HL-60 (cell line): ENCODE measurements around the gene CFAP99.

Experiments
- DNase-seq, 2 experiments: peaks; one replicate each; pipeline ENCODE4 v3.0.0-alpha.2; 2010 to 2020; ENCODE audit warnings: low read depth in 1 of 2, low spot score in 1 of 2
- H3K27ac ChIP-seq: fragments of 250-450 bp; sonication (Bioruptor Pico); replicated peaks from 2 replicates; pipeline ENCODE4 v1.5.1; 2020; ENCODE audit warnings: mild to moderate bottlenecking, moderate library complexity
- H3K27me3 ChIP-seq: fragments of 250-450 bp; sonication (Bioruptor Pico); 2 replicates; pipeline ENCODE4 v1.5.1; 2021; ENCODE audit warnings: mild to moderate bottlenecking, moderate library complexity; ENCODE audit not compliant: insufficient read depth, poor library complexity, severe bottlenecking
- H3K4me3 ChIP-seq: replicated peaks from 2 replicates; pipeline ENCODE4 v1.5.1; 2011; ENCODE audit warnings: mild to moderate bottlenecking, control low read depth, low read length; ENCODE audit not compliant: insufficient read depth
- GABPA ChIP-seq: IDR thresholded peaks from 2 replicates; pipeline ENCODE4 v1.6.1; 2012; ENCODE audit warnings: low read depth
- POLR2AphosphoS5 ChIP-seq: IDR thresholded peaks from 2 replicates; pipeline ENCODE4 v1.6.1; 2012; ENCODE audit warnings: low read depth
- SPI1 ChIP-seq: IDR thresholded peaks from 2 replicates; pipeline ENCODE4 v1.6.1; 2012; ENCODE audit warnings: low read depth, mild to moderate bottlenecking, borderline replicate concordance
- TF ChIP-seq, protein P1 (sequence below): IDR thresholded peaks from 2 replicates; pipeline ENCODE4 v1.6.1; 2012; ENCODE audit warnings: low read depth; ENCODE audit not compliant: insufficient replicate concordance
- TF ChIP-seq, protein P2 (sequence below): IDR thresholded peaks from one replicate; pipeline ENCODE4 v1.5.1; 2011; ENCODE audit warnings: low read length, control low read depth, inconsistent platforms; ENCODE audit not compliant: insufficient read depth

Gene CFAP99

DNA sequence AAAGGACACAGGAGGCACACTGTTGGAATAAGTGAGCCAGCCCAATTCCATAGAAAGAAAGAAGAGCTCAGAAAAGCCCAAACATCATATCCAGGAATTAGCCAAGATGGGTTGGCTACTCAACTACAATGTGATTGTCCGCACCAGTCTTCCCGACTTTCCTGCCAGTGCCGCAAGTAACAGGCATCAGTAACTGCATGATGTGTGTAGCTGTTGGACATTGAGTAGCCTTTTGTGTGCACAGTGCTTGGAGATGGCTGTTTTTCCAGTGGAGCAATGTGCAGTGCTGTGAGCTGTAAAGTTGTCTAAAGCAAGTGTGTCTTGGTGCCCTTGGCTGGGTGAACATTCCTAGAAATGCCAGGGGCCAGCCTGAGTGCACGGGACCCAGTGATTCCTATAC lies 88.5 kb downstream of the CFAP99 start:
- DNase-seq: no peak
- Histone ChIP-seq H3K27me3 (no peaks in the 10 kb centered on the region), H3K27ac (no peak overlapping the region), H3K4me3 (no peak overlapping the region)
- TF ChIP-seq, protein P1, sequence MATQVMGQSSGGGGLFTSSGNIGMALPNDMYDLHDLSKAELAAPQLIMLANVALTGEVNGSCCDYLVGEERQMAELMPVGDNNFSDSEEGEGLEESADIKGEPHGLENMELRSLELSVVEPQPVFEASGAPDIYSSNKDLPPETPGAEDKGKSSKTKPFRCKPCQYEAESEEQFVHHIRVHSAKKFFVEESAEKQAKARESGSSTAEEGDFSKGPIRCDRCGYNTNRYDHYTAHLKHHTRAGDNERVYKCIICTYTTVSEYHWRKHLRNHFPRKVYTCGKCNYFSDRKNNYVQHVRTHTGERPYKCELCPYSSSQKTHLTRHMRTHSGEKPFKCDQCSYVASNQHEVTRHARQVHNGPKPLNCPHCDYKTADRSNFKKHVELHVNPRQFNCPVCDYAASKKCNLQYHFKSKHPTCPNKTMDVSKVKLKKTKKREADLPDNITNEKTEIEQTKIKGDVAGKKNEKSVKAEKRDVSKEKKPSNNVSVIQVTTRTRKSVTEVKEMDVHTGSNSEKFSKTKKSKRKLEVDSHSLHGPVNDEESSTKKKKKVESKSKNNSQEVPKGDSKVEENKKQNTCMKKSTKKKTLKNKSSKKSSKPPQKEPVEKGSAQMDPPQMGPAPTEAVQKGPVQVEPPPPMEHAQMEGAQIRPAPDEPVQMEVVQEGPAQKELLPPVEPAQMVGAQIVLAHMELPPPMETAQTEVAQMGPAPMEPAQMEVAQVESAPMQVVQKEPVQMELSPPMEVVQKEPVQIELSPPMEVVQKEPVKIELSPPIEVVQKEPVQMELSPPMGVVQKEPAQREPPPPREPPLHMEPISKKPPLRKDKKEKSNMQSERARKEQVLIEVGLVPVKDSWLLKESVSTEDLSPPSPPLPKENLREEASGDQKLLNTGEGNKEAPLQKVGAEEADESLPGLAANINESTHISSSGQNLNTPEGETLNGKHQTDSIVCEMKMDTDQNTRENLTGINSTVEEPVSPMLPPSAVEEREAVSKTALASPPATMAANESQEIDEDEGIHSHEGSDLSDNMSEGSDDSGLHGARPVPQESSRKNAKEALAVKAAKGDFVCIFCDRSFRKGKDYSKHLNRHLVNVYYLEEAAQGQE: no peak
- TF ChIP-seq POLR2AphosphoS5 (no peak), SPI1 (no peak), GABPA (no peak)
- TF ChIP-seq, protein P2, sequence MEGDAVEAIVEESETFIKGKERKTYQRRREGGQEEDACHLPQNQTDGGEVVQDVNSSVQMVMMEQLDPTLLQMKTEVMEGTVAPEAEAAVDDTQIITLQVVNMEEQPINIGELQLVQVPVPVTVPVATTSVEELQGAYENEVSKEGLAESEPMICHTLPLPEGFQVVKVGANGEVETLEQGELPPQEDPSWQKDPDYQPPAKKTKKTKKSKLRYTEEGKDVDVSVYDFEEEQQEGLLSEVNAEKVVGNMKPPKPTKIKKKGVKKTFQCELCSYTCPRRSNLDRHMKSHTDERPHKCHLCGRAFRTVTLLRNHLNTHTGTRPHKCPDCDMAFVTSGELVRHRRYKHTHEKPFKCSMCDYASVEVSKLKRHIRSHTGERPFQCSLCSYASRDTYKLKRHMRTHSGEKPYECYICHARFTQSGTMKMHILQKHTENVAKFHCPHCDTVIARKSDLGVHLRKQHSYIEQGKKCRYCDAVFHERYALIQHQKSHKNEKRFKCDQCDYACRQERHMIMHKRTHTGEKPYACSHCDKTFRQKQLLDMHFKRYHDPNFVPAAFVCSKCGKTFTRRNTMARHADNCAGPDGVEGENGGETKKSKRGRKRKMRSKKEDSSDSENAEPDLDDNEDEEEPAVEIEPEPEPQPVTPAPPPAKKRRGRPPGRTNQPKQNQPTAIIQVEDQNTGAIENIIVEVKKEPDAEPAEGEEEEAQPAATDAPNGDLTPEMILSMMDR: no peak

DNA sequence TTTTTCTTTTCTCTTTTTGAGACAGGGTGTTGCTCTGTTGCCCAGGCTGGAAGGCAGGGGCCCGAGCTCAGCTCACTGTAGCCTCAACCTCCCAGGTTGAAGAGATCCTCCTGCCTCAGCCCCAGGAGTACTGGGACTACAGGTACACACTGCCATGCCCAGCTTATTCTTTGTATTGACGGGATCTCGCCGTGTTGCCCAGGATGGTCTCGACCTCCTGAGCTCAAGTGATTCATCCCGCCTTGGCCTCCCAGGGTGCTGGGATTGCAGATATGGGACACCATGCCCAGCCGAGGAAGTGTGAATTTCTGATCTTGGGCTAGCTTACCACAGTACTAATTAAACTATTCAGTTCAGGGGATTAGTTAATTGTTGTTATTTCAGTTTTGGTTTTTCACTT lies 89.1 kb downstream of the CFAP99 start:
- DNase-seq: no peak
- TF ChIP-seq GABPA (no peak), SPI1 (no peak)
- TF ChIP-seq, protein P2: no peak
- TF ChIP-seq, protein P1: no peak

DNA sequence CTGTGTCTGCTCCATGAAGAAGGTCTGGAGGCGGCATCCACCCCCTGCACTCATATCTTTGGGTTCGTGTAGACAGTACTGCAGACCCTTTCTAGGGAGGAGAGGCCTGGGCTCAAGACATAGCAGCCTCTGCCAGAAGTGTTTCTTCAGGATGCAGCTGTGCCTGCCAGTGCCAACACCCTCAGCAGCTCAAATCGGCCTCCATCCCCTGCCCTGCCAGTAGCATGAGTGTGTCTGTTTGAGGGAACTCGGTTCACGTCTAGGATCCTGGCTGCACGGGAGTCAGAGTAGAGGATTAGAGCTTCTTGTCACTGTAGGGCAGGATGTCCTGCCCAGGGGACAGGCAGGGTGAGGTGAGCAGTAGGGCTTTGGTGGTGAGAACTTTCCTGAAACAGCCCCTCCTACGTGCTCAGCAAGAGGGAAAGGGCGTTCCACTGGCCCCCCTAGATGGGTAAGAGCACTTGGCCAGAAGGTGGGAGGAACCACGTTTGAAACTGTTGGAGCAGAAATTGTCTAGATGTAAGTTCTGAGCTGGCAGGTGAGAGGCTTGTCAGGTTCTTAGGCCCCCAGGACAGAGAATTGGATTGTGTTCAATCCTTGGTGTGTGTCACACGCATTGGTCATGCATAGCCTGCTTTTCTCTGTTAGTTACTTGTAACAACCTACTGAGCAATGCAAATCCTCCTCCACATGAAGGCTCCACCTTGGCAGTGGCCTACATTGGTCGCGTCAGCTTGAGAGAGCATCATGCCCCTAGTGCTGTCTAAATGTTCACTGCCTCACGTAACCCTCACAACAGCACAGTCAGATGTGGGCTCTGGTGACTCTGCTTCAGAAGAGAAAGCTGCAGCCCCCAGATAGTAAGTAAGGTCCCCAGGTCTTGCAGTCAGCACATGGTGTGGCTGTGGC lies 91.8 kb downstream of the CFAP99 start:
- H3K27ac ChIP-seq: no peak overlapping the region
- no peak overlapping the region for H3K4me3 ChIP-seq
- TF ChIP-seq POLR2AphosphoS5: no peak
- TF ChIP-seq, protein P1: no peak
- no peaks in the 10 kb centered on the region for H3K27me3 ChIP-seq
- no peak for DNase-seq

More for the DNA sequence above, 89.1 kb downstream of the CFAP99 start:
- Histone ChIP-seq H3K27me3 (no peaks in the 10 kb centered on the region), H3K4me3 (no peak overlapping the region), H3K27ac (no peak overlapping the region)
